HG03432 (cell line): ENCODE data around the gene RCCD1.

Experiments used
- ATAC-seq: cut with Tn5 transposase; IDR thresholded peaks from one replicate; pipeline ENCODE4 v1.9.1; 2021; ENCODE audit warnings: mild to moderate bottlenecking, moderate library complexity; ENCODE audit not compliant: unreplicated experiment

RCCD1 gene

DNA sequence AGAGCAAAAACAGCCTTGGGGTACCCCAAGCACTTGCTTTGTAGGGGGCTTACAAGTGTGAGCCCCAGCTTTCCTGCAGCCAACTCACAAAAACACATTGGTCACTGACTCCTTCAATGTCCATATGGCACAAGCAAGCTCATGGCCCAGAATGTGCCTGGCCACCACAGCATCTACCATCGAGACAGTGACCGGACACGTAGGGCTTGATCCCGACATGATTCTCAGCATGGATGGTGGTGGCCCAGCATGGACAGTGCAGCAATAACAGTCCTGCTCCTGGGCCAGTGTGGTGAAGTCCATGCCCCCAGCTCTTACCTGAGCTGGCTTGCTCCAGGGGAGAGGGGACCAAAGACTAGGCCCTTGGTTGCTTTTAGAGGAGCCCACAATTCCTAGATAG is 13.6 kb upstream of the RCCD1 start:
- ATAC-seq, result no peak

DNA sequence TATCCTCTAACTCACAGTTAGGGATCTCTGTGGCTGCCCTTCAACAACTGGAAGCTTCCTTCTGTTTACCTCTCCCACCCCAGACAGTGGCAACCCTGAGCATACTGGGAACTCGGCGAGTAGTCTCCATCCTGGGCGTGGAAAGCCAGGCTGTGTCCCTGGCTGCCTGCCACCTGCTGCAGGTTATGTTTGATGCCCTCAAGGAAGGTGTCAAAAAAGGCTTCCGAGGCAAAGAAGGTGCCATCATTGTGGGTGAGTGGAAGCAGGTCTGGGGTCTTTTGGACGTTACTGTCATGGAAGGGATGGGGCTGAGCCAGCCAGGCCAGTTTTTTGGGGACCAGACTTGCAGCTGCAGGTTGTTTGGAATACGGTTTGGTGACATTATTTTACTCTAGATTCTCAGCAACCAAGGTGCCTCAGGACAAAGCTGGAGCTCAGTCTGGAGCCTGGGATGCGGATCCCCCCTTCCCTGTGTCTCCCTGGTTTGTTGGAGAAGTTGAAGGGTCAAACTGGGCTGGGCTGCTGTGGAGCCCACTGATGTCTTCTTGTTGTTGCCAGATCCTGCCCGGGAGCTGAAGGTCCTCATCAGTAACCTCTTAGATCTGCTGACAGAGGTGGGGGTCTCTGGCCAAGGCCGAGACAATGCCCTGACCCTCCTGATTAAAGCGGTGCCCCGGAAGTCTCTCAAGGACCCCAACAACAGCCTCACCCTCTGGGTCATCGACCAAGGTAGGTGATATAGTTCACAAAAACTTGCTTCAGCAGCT is 12.1 kb upstream of the RCCD1 start:
- no peak for ATAC-seq

DNA sequence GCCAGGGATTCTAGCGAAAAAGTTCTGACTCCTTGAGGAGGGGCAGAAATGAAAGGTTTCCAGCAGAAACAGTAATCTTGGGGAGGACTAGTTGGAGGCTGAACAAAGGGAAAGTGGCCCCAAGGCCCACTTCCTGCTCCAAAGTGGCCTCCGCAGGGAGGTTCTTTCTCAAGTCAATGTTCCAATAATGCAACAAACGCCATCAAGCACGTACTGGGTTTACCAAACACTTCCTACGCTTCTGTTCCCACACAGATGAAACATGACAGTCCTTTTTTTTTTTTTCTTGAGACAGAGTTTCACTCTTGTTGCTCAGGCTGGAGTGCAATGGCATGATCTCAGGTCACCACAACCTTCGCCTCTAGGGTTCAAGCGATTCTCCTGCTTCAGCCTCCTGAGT is 9.6 kb upstream of the RCCD1 start:
- ATAC-seq, result no peak

DNA sequence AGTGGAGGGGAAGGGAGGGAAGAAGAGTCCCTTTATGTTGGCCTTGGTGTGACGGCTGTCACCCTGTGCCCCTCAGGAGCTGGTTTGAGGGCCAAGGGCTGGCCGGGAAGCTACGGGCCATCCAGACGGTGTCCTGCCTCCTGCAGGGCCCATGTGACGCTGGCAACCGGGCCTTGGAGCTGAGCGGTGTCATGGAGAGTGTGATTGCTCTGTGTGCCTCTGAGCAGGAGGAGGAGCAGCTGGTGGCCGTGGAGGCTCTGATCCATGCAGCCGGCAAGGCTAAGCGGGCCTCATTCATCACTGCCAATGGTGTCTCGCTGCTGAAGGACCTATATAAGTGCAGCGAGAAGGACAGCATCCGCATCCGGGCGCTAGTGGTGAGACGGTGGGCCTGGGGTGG is 8.1 kb upstream of the RCCD1 start:
- no peak for ATAC-seq

DNA sequence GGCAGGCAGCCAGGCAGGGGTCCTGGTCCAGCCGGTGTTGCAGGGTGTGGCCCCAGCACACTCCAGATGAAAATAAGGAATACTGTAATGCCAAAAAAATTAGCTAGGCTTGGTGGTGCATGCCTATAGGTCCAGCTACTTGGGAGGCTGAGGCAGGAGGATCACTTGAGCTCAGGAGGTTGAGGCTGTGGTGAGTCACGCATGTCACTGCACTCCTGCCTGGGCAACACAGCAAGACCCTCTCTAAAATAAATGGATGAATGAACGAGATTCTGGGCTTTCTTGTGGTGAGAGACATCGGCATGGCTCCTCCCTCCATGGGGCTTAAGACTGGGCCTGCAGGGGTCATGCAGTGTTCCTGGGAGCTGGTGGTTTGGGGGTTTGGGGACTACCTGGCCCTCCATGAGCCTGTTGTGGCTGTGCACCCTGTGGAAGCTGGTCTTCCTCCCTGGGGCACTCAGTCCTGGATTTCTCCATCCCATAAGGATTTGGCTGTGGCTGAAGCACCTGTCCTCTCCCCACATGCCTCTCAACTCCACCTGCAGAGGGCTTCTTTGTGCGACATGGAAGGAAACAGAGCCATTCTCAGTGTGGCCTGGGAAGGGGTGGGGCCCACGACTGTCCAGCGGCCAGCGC is 7.6 kb upstream of the RCCD1 start:
- no peak for ATAC-seq

DNA sequence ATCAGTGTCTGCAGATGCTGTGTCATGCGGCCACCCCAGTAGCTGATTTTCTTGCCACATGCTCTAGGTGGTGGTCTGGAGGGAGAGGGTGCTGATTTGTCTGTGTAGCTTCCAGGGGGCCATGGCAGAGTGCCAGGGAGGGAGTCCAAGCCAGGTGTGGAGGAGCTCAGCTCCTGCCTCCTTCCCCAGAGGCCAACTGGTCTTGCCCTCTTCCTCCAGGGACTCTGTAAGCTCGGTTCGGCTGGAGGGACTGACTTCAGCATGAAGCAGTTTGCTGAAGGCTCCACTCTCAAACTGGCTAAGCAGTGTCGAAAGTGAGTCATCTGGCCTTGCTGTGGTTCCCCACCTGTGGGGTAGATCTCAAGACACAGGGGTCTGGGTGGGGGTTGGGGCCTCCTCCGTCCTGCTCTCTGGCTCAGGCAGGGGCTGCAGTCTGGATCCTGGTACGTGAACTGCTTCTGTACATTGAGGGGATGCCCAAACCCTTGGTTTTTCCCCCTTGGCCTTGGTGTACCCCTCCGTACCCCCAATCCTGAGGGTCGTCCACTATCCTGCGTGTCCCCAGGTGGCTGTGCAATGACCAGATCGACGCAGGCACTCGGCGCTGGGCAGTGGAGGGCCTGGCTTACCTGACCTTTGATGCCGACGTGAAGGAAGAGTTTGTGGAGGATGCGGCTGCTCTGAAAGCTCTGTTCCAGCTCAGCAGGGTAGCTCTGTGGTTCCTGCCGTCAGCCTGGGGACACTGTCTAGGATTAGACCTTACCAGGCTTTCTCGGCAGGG is 6.9 kb upstream of the RCCD1 start:
- no peak for ATAC-seq

DNA sequence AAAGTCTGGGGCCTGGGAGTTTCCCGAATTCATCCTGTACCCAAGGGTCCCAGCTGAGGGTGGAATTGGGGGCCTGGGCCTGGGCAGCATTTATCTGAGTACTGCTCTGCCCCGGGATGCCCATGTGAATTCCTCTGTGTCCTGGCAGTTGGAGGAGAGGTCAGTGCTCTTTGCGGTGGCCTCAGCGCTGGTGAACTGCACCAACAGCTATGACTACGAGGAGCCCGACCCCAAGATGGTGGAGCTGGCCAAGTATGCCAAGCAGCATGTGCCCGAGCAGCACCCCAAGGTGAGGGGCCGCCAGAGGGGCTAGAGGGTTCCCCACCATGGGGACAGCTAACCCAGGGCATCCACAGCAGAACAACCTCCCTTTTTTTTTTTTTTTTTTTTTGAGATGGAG is 6.2 kb upstream of the RCCD1 start:
- no peak for ATAC-seq

DNA sequence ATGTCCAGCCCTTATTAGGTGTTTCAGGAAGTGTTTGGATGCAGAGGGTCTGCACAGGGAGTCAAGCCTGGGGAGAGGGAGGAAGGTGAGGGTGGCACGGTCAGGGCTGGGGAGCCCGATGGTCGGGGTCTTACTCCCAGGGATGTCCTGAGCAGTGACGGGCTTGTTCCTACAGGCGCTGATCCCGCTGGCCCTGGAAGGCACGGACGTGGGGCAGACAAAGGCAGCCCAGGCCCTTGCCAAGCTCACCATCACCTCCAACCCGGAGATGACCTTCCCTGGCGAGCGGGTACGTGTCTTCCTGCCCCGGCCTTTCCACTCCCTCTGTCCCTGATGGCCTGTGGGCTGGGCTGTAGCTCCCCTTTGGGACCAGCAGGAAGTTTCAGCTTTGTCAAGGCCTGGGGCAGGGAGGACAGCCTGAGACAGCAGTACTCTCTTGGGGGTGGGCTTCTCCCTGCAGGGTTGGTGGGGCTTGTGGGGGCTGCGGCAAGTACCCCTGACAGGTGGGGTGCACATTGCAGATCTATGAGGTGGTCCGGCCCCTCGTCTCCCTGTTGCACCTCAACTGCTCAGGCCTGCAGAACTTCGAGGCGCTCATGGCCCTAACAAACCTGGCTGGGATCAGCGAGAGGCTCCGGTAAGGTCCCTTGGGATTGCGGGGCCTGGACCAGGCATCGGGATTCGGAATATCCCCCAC is 4.6 kb upstream of the RCCD1 start:
- no peak for ATAC-seq

DNA sequence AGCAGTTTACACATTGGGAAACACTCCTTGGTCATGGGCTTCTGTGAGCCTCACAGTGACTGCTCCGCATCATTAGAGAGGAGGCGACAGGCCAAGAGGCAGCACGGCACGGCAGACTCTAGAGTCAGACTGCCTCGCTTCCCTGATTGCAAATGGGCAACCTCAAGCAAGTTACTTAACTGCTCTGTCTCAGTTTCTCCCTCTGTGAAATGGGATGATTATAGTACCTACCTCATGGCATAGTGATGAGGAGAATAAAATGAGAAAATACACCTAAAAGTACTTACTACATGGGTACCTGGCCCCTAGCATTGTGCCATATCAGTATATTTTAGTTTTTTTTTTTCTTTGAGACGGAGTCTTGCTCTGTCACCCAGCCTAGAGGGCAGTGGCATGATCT is 4.0 kb upstream of the RCCD1 start:
- ATAC-seq, result no peak

DNA sequence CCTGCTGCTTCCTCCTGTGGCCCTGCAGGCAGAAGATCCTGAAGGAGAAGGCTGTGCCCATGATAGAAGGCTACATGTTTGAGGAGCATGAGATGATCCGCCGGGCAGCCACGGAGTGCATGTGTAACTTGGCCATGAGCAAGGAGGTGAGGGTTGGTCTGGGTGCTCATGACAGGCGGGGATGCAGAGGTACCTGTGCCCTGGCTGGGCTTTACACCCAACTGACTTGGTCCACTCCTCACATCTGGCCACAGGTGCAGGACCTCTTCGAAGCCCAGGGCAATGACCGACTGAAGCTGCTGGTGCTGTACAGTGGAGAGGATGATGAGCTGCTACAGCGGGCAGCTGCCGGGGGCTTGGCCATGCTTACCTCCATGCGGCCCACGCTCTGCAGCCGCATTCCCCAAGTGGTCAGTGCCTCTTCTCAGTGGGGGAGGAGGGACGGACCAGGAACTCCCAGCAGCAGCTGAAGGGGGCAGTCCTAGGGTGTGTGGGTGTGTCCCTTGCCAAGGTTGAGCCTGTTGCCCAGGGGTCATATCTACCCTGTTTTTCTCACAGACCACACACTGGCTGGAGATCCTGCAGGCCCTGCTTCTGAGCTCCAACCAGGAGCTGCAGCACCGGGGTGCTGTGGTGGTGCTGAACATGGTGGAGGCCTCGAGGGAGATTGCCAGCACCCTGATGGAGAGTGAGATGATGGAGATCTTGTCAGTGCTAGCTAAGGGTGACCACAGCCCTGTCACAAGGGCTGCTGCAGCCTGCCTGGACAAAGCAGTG is 1.6 kb upstream of the RCCD1 start:
- no peak for ATAC-seq

DNA sequence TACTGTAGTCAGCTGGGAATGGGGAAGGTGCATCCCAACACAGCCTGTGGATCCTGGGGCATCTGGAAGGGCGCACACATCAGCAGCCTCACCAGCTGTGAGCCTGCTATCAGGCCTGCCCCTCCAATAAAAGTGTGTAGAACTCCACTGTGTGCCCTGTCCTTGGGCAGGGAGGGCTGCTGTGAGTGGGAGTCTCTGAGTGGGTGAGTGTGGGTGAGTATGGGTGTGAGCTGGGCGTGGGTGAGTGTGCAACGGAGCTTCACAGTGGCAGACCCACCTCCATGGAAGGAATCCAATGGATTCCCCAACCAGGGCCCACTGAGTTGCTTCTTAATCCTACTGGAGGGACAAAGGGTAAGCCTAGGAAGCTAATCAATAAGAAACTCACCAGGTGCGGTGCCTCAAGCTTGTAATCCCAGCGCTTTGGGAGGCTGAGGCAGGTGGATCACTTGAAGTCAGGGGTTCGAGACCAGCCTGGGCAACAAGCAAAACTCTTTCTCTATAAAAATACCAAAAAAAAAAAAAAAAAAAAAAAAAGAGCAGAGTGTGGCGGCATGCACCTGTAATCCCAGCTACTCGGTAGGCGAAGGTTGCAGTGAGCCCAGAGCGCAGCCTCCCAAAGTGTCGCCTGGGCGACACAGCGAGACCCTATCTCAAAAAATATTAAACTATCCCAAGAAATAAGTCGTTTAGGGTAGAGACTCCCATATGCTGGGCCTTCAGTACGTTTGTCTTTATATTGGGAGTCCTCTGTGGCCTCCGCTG is 555 bp upstream of the RCCD1 start:
- no peak for ATAC-seq

DNA sequence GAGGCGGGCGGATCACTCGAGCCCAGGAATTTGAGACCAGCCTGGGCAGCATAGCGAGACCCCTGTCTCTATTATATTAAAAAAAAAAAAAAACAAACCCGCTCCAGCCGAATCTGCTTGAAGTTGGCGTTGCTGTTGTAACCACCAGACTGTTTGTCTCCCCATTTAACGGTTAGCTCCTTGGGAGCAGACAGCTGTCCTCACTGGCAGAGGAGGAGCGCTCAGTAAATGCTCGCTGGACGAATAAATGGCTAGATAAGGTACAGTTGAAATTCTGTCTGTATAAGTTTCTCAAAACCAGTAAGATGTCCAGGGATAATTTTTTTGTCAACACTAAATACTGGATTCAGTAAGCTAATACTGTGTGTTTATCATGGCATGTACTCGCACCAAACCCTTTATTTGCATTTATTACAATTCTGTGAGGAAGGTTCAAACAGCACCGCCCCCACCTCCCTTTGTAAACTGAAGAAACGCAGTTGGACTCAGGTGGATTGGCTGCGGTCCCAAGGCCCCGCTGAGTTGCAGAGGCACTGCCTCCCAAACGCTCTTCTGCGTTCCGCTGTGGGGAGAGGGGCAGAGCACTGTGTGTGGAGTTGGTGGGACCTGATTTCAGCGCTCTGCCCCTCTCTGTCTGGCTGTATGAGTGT is 1.1 kb downstream of the RCCD1 start:
- no peak for ATAC-seq

DNA sequence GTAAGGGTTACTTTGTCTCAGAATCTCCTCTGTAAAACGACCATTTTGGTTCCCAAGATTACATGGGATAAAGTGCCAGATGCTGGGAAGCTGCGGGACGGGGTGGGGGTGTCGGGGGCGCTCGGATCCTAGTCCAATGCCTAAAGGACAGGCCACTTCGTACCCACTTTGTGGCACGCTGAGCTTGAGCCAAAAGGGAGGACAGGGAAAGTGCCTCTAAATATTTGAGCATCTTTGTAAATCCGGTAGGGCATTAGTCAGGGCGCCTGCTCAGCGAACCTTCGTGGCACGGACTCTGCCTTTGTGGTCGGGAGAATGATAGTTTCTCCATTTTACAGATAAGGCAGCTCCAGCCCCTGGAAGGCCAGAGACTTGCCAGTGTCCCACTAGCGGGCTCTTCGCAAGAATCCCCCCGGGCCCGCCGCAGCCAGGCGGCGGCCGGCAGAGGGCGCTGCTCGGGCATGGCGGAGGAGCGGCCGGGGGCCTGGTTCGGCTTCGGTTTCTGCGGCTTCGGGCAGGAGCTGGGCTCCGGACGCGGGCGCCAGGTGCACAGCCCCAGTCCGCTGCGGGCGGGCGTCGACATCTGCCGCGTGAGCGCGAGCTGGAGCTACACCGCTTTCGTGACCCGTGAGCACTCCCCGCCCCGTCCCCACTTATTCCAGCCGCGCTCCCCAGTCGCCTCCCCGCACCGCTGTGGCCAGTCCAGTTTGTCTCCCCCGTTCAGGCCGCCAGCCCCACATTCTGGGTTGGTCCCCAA is 1.8 kb downstream of the RCCD1 start:
- no peak for ATAC-seq

DNA sequence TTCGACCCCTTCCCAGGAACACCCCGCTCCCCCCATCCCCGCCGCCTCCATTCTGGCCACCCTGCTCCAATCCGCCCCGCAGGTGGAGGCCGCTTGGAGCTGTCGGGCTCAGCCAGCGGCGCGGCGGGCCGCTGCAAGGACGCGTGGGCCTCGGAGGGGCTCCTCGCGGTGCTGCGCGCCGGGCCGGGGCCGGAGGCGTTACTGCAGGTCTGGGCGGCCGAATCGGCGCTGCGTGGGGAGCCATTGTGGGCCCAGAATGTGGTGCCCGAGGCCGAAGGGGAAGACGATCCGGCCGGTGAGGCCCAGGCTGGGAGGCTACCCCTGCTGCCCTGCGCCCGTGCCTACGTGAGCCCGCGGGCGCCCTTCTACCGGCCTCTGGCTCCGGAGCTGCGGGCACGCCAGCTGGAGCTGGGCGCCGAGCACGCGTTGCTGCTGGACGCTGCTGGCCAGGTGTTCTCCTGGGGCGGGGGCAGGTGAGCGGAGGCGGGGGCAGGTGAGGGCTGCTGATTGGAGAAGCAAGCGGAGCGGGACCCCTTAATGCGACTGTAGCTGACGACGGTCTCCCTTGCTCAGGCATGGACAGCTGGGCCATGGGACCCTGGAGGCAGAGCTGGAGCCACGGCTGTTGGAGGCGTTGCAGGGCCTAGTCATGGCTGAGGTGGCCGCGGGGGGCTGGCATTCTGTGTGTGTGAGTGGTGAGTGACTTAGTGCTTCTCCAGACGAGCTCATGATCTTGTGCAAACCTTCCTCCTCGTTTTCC is 2.5 kb downstream of the RCCD1 start:
- ATAC-seq, result no peak

DNA sequence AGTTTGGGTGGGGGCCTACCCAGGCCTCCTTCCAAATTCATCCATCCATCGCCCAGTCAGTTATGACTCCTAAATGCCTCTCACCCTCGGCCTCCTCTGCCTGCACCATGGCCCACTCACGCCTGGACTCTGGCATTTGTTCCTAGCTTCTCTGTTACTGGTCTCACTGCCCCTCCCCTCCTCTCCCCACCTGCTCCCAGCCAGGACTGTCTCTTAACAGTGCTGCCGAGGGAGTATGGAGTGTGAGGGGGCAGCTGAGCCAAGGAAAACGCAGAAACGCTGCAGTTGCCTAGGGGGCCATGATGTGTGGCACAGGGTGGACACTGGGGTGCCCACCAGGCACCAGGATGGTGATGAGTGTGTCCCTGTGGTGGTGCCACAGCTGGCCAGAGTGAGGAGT is 3.1 kb downstream of the RCCD1 start:
- ATAC-seq, result no peak

DNA sequence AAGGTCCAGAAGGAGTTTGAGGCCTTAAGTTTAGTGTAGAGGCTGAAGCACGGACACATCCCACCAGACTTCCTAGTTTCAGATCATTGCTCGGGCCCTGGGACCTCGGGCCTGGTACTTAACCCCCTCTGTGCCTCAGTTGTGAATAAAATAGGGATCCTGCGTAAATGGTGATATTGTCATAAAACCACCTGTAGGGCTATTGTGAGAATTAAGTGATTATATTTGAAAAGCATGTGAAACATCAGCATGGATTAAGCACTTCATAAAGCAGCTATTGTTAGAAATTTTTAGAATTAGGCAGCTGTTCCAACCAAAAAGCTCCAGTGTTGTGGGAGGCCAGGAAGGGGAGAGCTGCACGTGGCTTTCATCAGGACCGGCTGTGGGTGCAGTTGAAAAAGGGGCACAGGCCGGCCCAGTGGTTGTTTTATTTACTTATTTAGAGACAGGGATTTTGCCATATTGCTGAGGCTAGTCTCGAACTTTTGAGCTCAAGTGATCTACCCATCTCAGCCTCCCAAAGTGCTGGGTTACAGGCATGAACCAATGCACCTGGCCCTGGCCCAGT is 4.4 kb downstream of the RCCD1 start:
- ATAC-seq, result no peak

DNA sequence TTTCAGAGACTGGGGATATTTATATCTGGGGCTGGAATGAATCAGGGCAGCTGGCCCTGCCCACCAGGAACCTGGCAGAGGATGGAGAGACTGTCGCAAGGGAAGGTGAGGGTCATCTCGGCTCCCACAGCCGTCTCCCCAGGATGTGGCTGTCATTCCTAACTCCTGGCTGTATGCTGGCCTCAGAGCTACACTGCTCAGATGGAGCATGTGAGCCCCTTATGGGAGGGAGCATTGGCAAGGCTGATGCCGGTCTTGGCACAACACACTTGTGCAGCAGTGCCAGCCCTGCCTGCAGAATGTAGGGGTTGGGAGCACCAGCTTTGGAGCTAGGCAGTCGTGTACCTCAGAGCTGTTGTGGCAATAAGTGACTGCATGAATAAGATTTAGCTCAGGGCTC is 5.2 kb downstream of the RCCD1 start:
- ATAC-seq, result no peak
